BJ (cell line): ENCODE data around the gene RTL5. TPM values are rescaled to one million over a fixed set of nuclear protein-coding genes. Genes with fewer than 3 reads are reported as not detected.

ENCODE experiments used
- CTCF ChIA-PET: fragments of 350-600 bp; formaldehyde crosslinking; extraction: SDS; loops from one replicate; lab custom pipeline; 2021; ENCODE audit warnings: antibody characterized with exemption, inconsistent platforms; lab: Yijun Ruan, JAX
- POLR2A ChIA-PET: fragments of 300-600 bp; sonication (Branson Sonifier 250); formaldehyde crosslinking; extraction: SDS; loops from one replicate; lab custom pipeline; 2021; ENCODE audit warnings: antibody characterized with exemption; lab: Charles Lee
- DNase-seq: peaks from one replicate; pipeline ENCODE4 v3.0.0-alpha.2; 2011; ENCODE audit warnings: low read depth
- H3K27me3 ChIP-seq: 2 replicates; pipeline ENCODE4 v1.6.0; 2011; ENCODE audit warnings: low read length; ENCODE audit not compliant: control insufficient read depth, insufficient read depth
- H3K36me3 ChIP-seq: 2 replicates; pipeline ENCODE4 v1.5.1; 2011; ENCODE audit warnings: low read length; ENCODE audit not compliant: control insufficient read depth, insufficient read depth
- H3K4me3 ChIP-seq: 2 replicates; pipeline ENCODE4 v1.5.1; 2011; ENCODE audit warnings: low read depth, mild to moderate bottlenecking, control low read depth, low read length
- polyA plus RNA-seq: library from polyadenylated mRNA; depleted of rRNA; stranded (reverse); fragments of >200 nt; gene quantifications from 2 replicates; pipeline ENCODE4 v1.2.3, GENCODE V29; 2011; rRNA removed
- TF ChIP-seq, protein P1 (sequence below): IDR thresholded peaks from 2 replicates; pipeline ENCODE4 v1.5.1; 2011; ENCODE audit warnings: low read depth, mild to moderate bottlenecking, control low read depth, inconsistent platforms, low read length, moderate library complexity; ENCODE audit not compliant: insufficient read depth

Gene RTL5
- polyA plus RNA-seq, 1 experiment: 1.5 TPM

GRCh38 chrX:72079607-72080006 lies 52.1 kb downstream of the RTL5 start:
- DNase-seq: no peak
- CTCF ChIA-PET: no interaction called here
- H3K4me3 ChIP-seq: no peak overlapping the region
- H3K36me3 ChIP-seq: no peaks in the 10 kb centered on the region
- H3K27me3 ChIP-seq: no peaks in the 10 kb centered on the region
- POLR2A ChIA-PET: no interaction called here
- TF ChIP-seq, protein P1, sequence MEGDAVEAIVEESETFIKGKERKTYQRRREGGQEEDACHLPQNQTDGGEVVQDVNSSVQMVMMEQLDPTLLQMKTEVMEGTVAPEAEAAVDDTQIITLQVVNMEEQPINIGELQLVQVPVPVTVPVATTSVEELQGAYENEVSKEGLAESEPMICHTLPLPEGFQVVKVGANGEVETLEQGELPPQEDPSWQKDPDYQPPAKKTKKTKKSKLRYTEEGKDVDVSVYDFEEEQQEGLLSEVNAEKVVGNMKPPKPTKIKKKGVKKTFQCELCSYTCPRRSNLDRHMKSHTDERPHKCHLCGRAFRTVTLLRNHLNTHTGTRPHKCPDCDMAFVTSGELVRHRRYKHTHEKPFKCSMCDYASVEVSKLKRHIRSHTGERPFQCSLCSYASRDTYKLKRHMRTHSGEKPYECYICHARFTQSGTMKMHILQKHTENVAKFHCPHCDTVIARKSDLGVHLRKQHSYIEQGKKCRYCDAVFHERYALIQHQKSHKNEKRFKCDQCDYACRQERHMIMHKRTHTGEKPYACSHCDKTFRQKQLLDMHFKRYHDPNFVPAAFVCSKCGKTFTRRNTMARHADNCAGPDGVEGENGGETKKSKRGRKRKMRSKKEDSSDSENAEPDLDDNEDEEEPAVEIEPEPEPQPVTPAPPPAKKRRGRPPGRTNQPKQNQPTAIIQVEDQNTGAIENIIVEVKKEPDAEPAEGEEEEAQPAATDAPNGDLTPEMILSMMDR: no peak

- CTCF ChIA-PET: no interaction called here
- no peak overlapping the region for H3K4me3 ChIP-seq
- TF ChIP-seq, protein P1: no peak
- POLR2A ChIA-PET: no interaction called here
- no peak for DNase-seq
- no peaks in the 10 kb centered on the region for H3K36me3 ChIP-seq
- H3K27me3 ChIP-seq: no peaks in the 10 kb centered on the region
Observed at GRCh38 chrX:72078411-72078810, 53.3 kb downstream of the RTL5 start.

Other genes with a start within 250 kb of the RTL5 start
- gene NHSL2, start 221.1 kb downstream of the RTL5 start, polyA plus RNA-seq: 4.4 and 7.9 TPM in 2 replicates
- gene PIN4, start 49.8 kb upstream of the RTL5 start, polyA plus RNA-seq: 6.5 and 15.3 TPM in 2 replicates
- 0.94 and 2.4 TPM in 2 replicates for gene ERCC6L, start 107.1 kb upstream of the RTL5 start, polyA plus RNA-seq
- 1,567 and 1,777 TPM in 2 replicates for gene RPS4X, start 145.3 kb upstream of the RTL5 start, polyA plus RNA-seq
- gene CITED1, start 174.0 kb upstream of the RTL5 start, polyA plus RNA-seq: not detected in 2 replicates